Measurements from ENCODE around the gene MYO7B. TPM values are rescaled to one million over a fixed set of nuclear protein-coding genes. Genes with fewer than 3 reads are reported as not detected.

The MYO7B gene
- total RNA-seq, 1 experiment from 2014 or later: not detected

GRCh38 chr2:127621981-127622431, 86.5 kb downstream of the MYO7B start:
- no peak for DNase-seq (ENCODE audit: extremely low read depth, low read depth)

GRCh38 chr2:127622561-127623387, 87.3 kb downstream of the MYO7B start:
- DNase-seq (ENCODE audit: extremely low read depth, low read depth): no peak

GRCh38 chr2:127623388-127624319, 88.2 kb downstream of the MYO7B start:
- DNase-seq (ENCODE audit: extremely low read depth, low read depth): no peak

GRCh38 chr2:127624320-127624755, 88.9 kb downstream of the MYO7B start:
- DNase-seq (ENCODE audit: extremely low read depth, low read depth): no peak

GRCh38 chr2:127624756-127625571, 89.5 kb downstream of the MYO7B start:
- no peak for DNase-seq (ENCODE audit: extremely low read depth, low read depth)

GRCh38 chr2:127625572-127625951, 90.1 kb downstream of the MYO7B start:
- no peak for DNase-seq (ENCODE audit: extremely low read depth, low read depth)

GRCh38 chr2:127626175-127626574, 90.7 kb downstream of the MYO7B start:
- no peak for DNase-seq (ENCODE audit: extremely low read depth, low read depth)

GRCh38 chr2:127626917-127627739, 91.6 kb downstream of the MYO7B start:
- no peak for DNase-seq (ENCODE audit: extremely low read depth, low read depth)

GRCh38 chr2:127627740-127628571, 92.5 kb downstream of the MYO7B start:
- no peak for DNase-seq (ENCODE audit: extremely low read depth, low read depth)

- DNase-seq (ENCODE audit: extremely low read depth, low read depth): no peak
Measured at GRCh38 chr2:127628767-127629614, 93.5 kb downstream of the MYO7B start.

- no peak for DNase-seq (ENCODE audit: extremely low read depth, low read depth)
Measured at GRCh38 chr2:127629637-127630036, 94.2 kb downstream of the MYO7B start.

- no peak for DNase-seq (ENCODE audit: extremely low read depth, low read depth)
Measured at GRCh38 chr2:127630096-127630863, 94.8 kb downstream of the MYO7B start.

GRCh38 chr2:127630864-127631540, 95.5 kb downstream of the MYO7B start:
- no peak for DNase-seq (ENCODE audit: extremely low read depth, low read depth)

- no peak for DNase-seq (ENCODE audit: extremely low read depth, low read depth)
Measured at GRCh38 chr2:127631541-127631996, 96.1 kb downstream of the MYO7B start.

- no peak for DNase-seq (ENCODE audit: extremely low read depth, low read depth)
Measured at GRCh38 chr2:127631997-127632581, 96.6 kb downstream of the MYO7B start.
